GM19397 (cell line): ENCODE data around the gene ZFP64.
"Not testable (repeated sequence)": the region's sequence is repeated elsewhere in the genome, so short reads cannot be mapped to it uniquely, and the experiment has no call there.

ENCODE experiments used
- ATAC-seq: cut with Tn5 transposase; IDR thresholded peaks from one replicate; pipeline ENCODE4 v1.9.1; 2021; ENCODE audit warnings: mild to moderate bottlenecking, moderate library complexity; ENCODE audit not compliant: unreplicated experiment

The ZFP64 gene

GRCh38 chr20:52191132-52191915, at the start of gene ZFP64:
Gene ZFP64, minus strand, starts transcription at chr20:52191779. Its CDS starts 143 bp downstream, at chr20:52191636.
- ATAC-seq, result peak; percentile 80

GRCh38 chr20:52240802-52241201, 49.2 kb upstream of the ZFP64 start:
- ATAC-seq, result no peak

GRCh38 chr20:52239102-52239501, 47.5 kb upstream of the ZFP64 start:
- ATAC-seq, result no peak

- no peak for ATAC-seq
Measured at GRCh38 chr20:52236292-52236691, 44.7 kb upstream of the ZFP64 start.

GRCh38 chr20:52235129-52235528, 43.5 kb upstream of the ZFP64 start:
- ATAC-seq, result no peak

GRCh38 chr20:52234302-52235045, 42.9 kb upstream of the ZFP64 start:
- ATAC-seq, result no peak

GRCh38 chr20:52231230-52231746, 39.7 kb upstream of the ZFP64 start:
- ATAC-seq, result no peak

- ATAC-seq, result no peak
Measured at GRCh38 chr20:52230409-52230808, 38.8 kb upstream of the ZFP64 start.

- ATAC-seq, result not testable (repeated sequence)
Measured at GRCh38 chr20:52229346-52229745, 37.8 kb upstream of the ZFP64 start.

GRCh38 chr20:52226370-52226769, 34.8 kb upstream of the ZFP64 start:
- no peak for ATAC-seq

GRCh38 chr20:52224920-52225319, 33.3 kb upstream of the ZFP64 start:
- ATAC-seq, result no peak

GRCh38 chr20:52221362-52221761, 29.8 kb upstream of the ZFP64 start:
- ATAC-seq, result not testable (repeated sequence)

- ATAC-seq, result not testable (repeated sequence)
Measured at GRCh38 chr20:52220891-52221290, 29.3 kb upstream of the ZFP64 start.

- no peak for ATAC-seq
Measured at GRCh38 chr20:52219441-52219840, 27.9 kb upstream of the ZFP64 start.

- no peak for ATAC-seq
Measured at GRCh38 chr20:52217689-52218395, 26.3 kb upstream of the ZFP64 start.

- ATAC-seq, result no peak
Measured at GRCh38 chr20:52213995-52214394, 22.4 kb upstream of the ZFP64 start.

- ATAC-seq, result no peak
Measured at GRCh38 chr20:52212943-52213342, 21.4 kb upstream of the ZFP64 start.

GRCh38 chr20:52210037-52210990, 18.7 kb upstream of the ZFP64 start:
- ATAC-seq, result no peak

- ATAC-seq, result no peak
Measured at GRCh38 chr20:52209154-52209571, 17.6 kb upstream of the ZFP64 start.
